ENCODE data around the gene TMEM272.

TMEM272 gene

DNA sequence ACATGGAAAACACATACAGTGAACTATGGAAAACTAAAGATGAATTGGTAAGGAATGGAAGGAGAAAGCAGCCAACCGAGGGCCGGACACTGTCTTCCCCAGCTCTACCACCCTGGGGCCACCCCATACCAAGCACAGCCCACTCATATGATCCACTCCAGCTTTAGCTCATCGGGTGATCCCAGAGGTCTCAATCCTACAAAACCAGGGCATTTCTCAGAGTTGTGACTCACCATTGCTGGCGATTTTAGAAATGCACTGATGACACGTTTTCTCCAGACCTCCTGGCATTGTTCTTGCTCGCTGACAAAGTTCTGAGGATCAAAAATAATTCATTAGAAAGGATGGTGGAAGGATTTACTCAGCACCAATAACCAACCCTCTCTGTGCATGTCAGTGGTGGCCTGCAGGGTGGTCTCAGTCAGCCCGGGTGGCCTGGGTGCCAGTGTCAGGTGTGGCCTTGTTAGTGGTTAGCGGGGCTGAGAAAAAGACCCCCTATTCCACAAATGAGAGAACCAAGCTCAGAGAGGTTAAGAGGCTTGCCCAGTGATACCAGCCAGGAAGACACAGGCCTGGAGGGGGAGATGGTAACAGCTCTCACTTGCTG, 6.6 kb downstream of the TMEM272 start:
- peak; percentile 36; the same call in 2 of the 3 replicates for ATAC-seq
- TF ChIP-seq TCF4 (CRISPR knock-in tag; IDR thresholded peaks at IDR 0.05; ENCODE audit: borderline replicate concordance) (no peak), ZC3H10 (CRISPR knock-in tag; IDR thresholded peaks at IDR 0.05) (no peak), CSDC2 (CRISPR knock-in tag; IDR thresholded peaks at IDR 0.05) (no peak), ISL1 (CRISPR knock-in tag; IDR thresholded peaks at IDR 0.05) (no peak), TOX (CRISPR knock-in tag; IDR thresholded peaks at IDR 0.05; ENCODE audit: borderline replicate concordance) (no peak), POU6F1 (CRISPR knock-in tag; IDR thresholded peaks at IDR 0.05; ENCODE audit: borderline replicate concordance, low read depth) (no peak), ZFP3 (CRISPR knock-in tag; IDR thresholded peaks at IDR 0.05) (no peak), OSR1 (CRISPR knock-in tag; IDR thresholded peaks at IDR 0.05) (no peak), PATZ1 (CRISPR knock-in tag; IDR thresholded peaks at IDR 0.05; ENCODE audit: borderline replicate concordance) (no peak), ESRRG (CRISPR knock-in tag; IDR thresholded peaks at IDR 0.05) (no peak), CSRNP3 (CRISPR knock-in tag; IDR thresholded peaks at IDR 0.05) (no peak), ARNTL (CRISPR knock-in tag; IDR thresholded peaks at IDR 0.05; ENCODE audit: borderline replicate concordance, low read depth) (no peak), ZNF565 (CRISPR knock-in tag; conservative IDR thresholded peaks at IDR 0.05; ENCODE audit: low read depth) (no peak), BACH2 (CRISPR knock-in tag; IDR thresholded peaks at IDR 0.05; ENCODE audit: borderline replicate concordance) (no peak), ZFP30 (CRISPR knock-in tag; IDR thresholded peaks at IDR 0.05) (no peak)
- TF ChIP-seq, protein P1, sequence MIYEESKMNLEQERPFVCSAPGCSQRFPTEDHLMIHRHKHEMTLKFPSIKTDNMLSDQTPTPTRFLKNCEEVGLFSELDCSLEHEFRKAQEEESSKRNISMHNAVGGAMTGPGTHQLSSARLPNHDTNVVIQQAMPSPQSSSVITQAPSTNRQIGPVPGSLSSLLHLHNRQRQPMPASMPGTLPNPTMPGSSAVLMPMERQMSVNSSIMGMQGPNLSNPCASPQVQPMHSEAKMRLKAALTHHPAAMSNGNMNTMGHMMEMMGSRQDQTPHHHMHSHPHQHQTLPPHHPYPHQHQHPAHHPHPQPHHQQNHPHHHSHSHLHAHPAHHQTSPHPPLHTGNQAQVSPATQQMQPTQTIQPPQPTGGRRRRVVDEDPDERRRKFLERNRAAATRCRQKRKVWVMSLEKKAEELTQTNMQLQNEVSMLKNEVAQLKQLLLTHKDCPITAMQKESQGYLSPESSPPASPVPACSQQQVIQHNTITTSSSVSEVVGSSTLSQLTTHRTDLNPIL (CRISPR knock-in tag; IDR thresholded peaks at IDR 0.05; ENCODE audit: low read depth), result no peak

DNA sequence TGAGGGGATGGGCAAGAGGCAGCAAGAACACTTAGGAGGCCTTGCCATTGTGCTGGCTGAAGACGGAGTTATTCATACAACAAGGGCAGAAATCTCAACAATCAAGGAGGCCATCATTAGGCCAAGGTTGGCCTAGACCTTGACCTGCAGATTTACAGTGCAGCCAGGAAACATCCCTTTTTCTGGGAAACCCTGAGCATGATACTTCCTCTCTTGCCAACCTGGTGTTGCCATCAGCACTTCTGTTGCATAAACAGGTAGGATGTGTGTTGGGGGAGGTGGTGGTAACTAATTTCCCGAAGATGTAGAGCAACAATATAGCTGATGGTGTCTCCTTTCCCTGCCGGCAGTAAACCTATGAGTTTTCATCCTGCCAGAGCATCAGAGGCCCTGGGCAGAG, 8.0 kb downstream of the TMEM272 start:
- ATAC-seq, result no peak
- TF ChIP-seq PATZ1 (CRISPR knock-in tag; IDR thresholded peaks at IDR 0.05; ENCODE audit: borderline replicate concordance) (no peak), OSR1 (CRISPR knock-in tag; IDR thresholded peaks at IDR 0.05) (no peak), ARNTL (CRISPR knock-in tag; IDR thresholded peaks at IDR 0.05; ENCODE audit: borderline replicate concordance, low read depth) (no peak), ZNF565 (CRISPR knock-in tag; conservative IDR thresholded peaks at IDR 0.05; ENCODE audit: low read depth) (no peak), BACH2 (CRISPR knock-in tag; IDR thresholded peaks at IDR 0.05; ENCODE audit: borderline replicate concordance) (no peak), TSHZ2 (CRISPR knock-in tag; IDR thresholded peaks at IDR 0.05) (no peak), CSRNP3 (CRISPR knock-in tag; IDR thresholded peaks at IDR 0.05) (no peak), ZNF70 (CRISPR knock-in tag; IDR thresholded peaks at IDR 0.05) (no peak), GLIS3 (CRISPR knock-in tag; IDR thresholded peaks at IDR 0.05) (no peak), SNAI2 (CRISPR knock-in tag; IDR thresholded peaks at IDR 0.05) (no peak), TOX (CRISPR knock-in tag; IDR thresholded peaks at IDR 0.05; ENCODE audit: borderline replicate concordance) (no peak), ZC3H10 (CRISPR knock-in tag; IDR thresholded peaks at IDR 0.05) (no peak), TCF4 (CRISPR knock-in tag; IDR thresholded peaks at IDR 0.05; ENCODE audit: borderline replicate concordance) (no peak)
